Nephron progenitor cell (in vitro differentiated cells): Measurements from ENCODE around the gene GRID2.

Experiments
- DNase-seq: peaks from one replicate; pipeline ENCODE4 v3.0.0; 2021
- H3K27ac Mint-ChIP-seq: 2 replicates; pipeline ENCODE4 v1.8.0; 2021; ENCODE audit warnings: mild to moderate bottlenecking, moderate library complexity, mixed read lengths
- H3K27me3 Mint-ChIP-seq: 2 replicates; pipeline ENCODE4 v1.8.0; 2021; ENCODE audit warnings: mild to moderate bottlenecking, low read depth, mixed read lengths; ENCODE audit not compliant: poor library complexity
- H3K36me3 Mint-ChIP-seq: 2 replicates; pipeline ENCODE4 v1.8.0; 2021; ENCODE audit warnings: low read depth, mixed read lengths
- H3K4me1 Mint-ChIP-seq: 2 replicates; pipeline ENCODE4 v1.8.0; 2021; ENCODE audit warnings: mixed read lengths
- H3K4me3 Mint-ChIP-seq: 2 replicates; pipeline ENCODE4 v1.8.0; 2021; ENCODE audit warnings: mild to moderate bottlenecking, moderate library complexity, mixed read lengths
- H3K9me3 Mint-ChIP-seq: 2 replicates; pipeline ENCODE4 v1.8.0; 2021; ENCODE audit warnings: mild to moderate bottlenecking, moderate library complexity, mixed read lengths
- TF ChIP-seq, protein P1 (sequence below): fragments of 200-600 bp; sonication (generic); IDR thresholded peaks from 2 replicates; pipeline ENCODE4 v1.5.0; 2021; ENCODE audit warnings: antibody characterized with exemption

Gene GRID2

DNA sequence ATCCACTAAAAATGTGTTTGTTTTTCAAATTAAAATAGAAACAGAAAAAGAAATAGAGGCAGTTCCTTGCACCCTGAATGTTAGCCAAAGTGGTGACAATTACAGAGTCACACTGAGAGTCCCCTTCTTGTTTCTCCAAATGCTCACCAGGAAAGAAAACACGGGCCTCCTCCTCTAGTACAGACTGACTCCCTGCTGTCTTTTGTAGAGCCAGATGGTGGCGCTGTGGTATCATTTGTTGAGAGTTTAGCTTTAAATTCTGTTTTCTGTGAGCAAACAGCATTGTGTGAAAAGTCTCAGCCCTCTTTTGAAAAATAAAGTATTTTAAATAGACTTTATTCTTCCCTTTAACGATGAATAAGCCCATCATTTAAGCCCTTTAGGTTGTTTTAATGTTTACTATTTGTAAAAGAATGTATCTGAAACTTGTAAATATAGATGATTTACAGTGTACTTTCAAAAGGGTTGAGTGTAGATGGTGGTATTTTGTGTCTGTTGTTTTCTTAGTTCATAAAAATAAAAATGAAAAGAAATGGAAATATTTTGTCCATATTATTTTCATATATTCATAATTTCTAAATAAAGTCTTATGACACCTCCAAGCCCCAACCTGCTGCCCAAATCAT is 1487.9 kb downstream of the GRID2 start:
- DNase-seq, result peak; percentile 71
- Mint-ChIP-seq H3K27ac (no peak overlapping the region), H3K36me3 (no peaks in the 10 kb centered on the region), H3K4me3 (no peak overlapping the region), H3K27me3 (peaks cover 14% of the 10 kb centered on the region), H3K4me1 (peaks cover 5% of the 10 kb centered on the region), H3K9me3 (no peaks in the 10 kb centered on the region)
- TF ChIP-seq, protein P1, sequence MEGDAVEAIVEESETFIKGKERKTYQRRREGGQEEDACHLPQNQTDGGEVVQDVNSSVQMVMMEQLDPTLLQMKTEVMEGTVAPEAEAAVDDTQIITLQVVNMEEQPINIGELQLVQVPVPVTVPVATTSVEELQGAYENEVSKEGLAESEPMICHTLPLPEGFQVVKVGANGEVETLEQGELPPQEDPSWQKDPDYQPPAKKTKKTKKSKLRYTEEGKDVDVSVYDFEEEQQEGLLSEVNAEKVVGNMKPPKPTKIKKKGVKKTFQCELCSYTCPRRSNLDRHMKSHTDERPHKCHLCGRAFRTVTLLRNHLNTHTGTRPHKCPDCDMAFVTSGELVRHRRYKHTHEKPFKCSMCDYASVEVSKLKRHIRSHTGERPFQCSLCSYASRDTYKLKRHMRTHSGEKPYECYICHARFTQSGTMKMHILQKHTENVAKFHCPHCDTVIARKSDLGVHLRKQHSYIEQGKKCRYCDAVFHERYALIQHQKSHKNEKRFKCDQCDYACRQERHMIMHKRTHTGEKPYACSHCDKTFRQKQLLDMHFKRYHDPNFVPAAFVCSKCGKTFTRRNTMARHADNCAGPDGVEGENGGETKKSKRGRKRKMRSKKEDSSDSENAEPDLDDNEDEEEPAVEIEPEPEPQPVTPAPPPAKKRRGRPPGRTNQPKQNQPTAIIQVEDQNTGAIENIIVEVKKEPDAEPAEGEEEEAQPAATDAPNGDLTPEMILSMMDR, result peak; percentile 87

DNA sequence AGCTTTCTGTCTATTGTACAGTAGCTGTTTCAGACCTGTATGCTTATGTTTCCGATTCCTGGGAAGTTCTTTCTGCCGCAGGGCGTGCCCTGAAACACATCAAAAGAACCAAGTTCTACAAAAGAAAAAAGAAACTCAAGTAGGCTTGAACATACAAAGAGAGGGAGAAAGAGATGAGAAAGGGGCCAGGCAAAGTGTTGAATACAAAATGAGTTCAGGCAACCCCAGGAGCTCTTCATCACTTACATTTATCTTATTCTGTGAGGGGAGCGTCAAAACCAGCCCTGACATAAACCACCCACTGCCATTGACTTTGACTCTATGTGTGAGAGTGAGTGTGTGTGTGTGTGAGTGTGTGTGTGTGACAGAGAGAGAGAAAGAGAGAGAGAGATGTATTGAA is 1498.3 kb downstream of the GRID2 start:
- DNase-seq, result no peak
- H3K27me3 Mint-ChIP-seq, result peaks cover 4% of the 10 kb centered on the region
- H3K4me1 Mint-ChIP-seq, result no peaks in the 10 kb centered on the region
- no peak overlapping the region for H3K4me3 Mint-ChIP-seq
- H3K9me3 Mint-ChIP-seq, result no peaks in the 10 kb centered on the region
- TF ChIP-seq, protein P1, result no peak
- H3K27ac Mint-ChIP-seq, result no peak overlapping the region
- no peaks in the 10 kb centered on the region for H3K36me3 Mint-ChIP-seq

GRCh38 chr4:93809773-93810172 is 1506.0 kb downstream of the GRID2 start:
- Mint-ChIP-seq H3K36me3 (no peaks in the 10 kb centered on the region), H3K4me1 (no peaks in the 10 kb centered on the region), H3K27ac (no peak overlapping the region), H3K27me3 (peaks cover 11% of the 10 kb centered on the region), H3K9me3 (no peaks in the 10 kb centered on the region), H3K4me3 (no peak overlapping the region)
- TF ChIP-seq, protein P1, result no peak
- DNase-seq, result no peak

- H3K9me3 Mint-ChIP-seq, result no peaks in the 10 kb centered on the region
- no peak overlapping the region for H3K4me3 Mint-ChIP-seq
- peaks cover 11% of the 10 kb centered on the region for H3K27me3 Mint-ChIP-seq
- H3K36me3 Mint-ChIP-seq, result no peaks in the 10 kb centered on the region
- H3K4me1 Mint-ChIP-seq, result no peaks in the 10 kb centered on the region
- TF ChIP-seq, protein P1, result no peak
- no peak overlapping the region for H3K27ac Mint-ChIP-seq
- DNase-seq, result no peak
Measured at GRCh38 chr4:93810340-93810992, 1506.7 kb downstream of the GRID2 start.

DNA sequence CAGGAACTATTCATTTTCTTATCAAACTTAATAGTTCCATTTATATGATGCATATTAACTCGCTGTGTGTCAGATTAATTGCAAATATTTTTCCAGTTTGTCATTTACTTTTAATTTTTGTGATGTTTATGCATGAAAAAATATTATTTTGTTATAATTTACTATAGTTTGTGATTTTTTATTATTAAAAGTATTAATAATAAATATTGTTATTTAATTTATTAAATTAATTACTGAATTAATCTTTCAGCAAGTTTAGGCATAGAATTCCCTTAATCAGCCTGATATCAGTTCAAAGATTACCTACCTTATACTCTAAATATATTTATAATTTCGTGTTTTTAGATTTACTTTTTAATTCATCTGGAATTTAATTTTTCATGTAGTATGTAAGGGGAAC is 1509.3 kb downstream of the GRID2 start:
- Mint-ChIP-seq H3K27ac (no peak overlapping the region), H3K4me3 (no peak overlapping the region), H3K27me3 (peaks cover 9% of the 10 kb centered on the region), H3K9me3 (no peaks in the 10 kb centered on the region), H3K4me1 (no peaks in the 10 kb centered on the region), H3K36me3 (no peaks in the 10 kb centered on the region)
- DNase-seq, result no peak
- TF ChIP-seq, protein P1, result no peak

DNA sequence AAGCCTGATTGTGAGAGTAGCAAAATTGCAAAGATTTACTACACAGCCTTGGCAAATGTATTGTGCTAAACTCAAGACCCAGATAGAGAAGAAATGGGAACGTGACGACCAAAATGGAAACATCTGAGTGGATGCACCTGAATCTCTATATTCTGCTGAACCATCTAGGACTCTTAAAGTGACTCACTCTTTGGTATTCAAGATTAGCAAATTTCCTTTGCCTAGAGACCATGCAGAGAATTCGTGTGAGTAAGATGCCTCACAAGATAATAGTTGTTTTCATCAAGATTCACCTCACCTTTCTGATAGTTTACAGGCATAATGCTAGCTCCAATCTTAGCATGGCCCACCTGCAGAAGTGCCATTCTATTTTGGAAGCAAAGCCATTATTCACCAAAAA is 1510.4 kb downstream of the GRID2 start:
- DNase-seq, result no peak

More for the DNA sequence above, 1510.4 kb downstream of the GRID2 start:
- TF ChIP-seq, protein P1, result no peak
- Mint-ChIP-seq H3K9me3 (no peaks in the 10 kb centered on the region), H3K27me3 (peaks cover 16% of the 10 kb centered on the region), H3K36me3 (no peaks in the 10 kb centered on the region), H3K27ac (no peak overlapping the region), H3K4me3 (no peak overlapping the region), H3K4me1 (no peaks in the 10 kb centered on the region)
